ENCODE data around the gene SLC22A16. TPM values are rescaled to one million over a fixed set of nuclear protein-coding genes. Genes with fewer than 3 reads are reported as not detected.
A peak's percentile ranks its signal among the peaks of the same experiment; 100 is the strongest.

Gene SLC22A16
- total RNA-seq, 1 donor from 2014 or later: not detected

- Histone ChIP-seq H3K27me3 (no peaks in the 10 kb centered on the region), H3K4me3 (no peak overlapping the region), H3K9me3 (no peaks in the 10 kb centered on the region), H3K4me1 (no peaks in the 10 kb centered on the region), H3K36me3 (no peaks in the 10 kb centered on the region), H3K27ac (no peak overlapping the region)
- DNase-seq (ENCODE audit: extremely low spot score in 2 of 2): peak in 1 of 2 donors; percentile 32
- intact Hi-C loops (cut with DNase I): no loop called here
- TF ChIP-seq POLR2AphosphoS5 (IDR thresholded peaks at IDR 0.05; ENCODE audit: insufficient read depth in 1 of 2, low read depth in 1 of 2): no peak
- no peak for TF ChIP-seq POLR2A (IDR thresholded peaks at IDR 0.05)
- TF ChIP-seq, protein P1, sequence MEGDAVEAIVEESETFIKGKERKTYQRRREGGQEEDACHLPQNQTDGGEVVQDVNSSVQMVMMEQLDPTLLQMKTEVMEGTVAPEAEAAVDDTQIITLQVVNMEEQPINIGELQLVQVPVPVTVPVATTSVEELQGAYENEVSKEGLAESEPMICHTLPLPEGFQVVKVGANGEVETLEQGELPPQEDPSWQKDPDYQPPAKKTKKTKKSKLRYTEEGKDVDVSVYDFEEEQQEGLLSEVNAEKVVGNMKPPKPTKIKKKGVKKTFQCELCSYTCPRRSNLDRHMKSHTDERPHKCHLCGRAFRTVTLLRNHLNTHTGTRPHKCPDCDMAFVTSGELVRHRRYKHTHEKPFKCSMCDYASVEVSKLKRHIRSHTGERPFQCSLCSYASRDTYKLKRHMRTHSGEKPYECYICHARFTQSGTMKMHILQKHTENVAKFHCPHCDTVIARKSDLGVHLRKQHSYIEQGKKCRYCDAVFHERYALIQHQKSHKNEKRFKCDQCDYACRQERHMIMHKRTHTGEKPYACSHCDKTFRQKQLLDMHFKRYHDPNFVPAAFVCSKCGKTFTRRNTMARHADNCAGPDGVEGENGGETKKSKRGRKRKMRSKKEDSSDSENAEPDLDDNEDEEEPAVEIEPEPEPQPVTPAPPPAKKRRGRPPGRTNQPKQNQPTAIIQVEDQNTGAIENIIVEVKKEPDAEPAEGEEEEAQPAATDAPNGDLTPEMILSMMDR (IDR thresholded peaks at IDR 0.05): no peak
Measured at GRCh38 chr6:110486756-110487155, 10.3 kb upstream of the SLC22A16 start.

DNA sequence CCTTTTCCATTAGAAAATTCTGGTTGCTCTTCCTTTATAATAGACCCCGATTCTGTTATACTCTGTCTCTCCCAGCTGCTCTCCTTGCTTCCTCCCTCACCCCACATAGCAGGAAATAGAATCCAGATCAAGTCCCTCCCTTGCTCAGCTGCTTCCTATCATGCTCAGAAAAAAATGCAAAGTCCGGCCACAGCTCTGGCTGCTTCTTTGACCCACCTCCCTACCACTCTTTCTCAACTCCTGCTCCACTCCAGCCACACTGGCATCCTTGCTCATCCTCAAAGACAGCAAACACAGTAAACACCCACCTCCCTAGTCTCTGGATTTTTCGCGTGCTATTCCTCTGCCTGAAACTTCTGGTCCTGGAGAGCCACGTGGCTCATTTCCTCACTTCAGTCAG, 9.1 kb upstream of the SLC22A16 start:
- Histone ChIP-seq H3K36me3 (no peaks in the 10 kb centered on the region), H3K27me3 (no peaks in the 10 kb centered on the region), H3K4me1 (no peaks in the 10 kb centered on the region), H3K27ac (no peak overlapping the region), H3K9me3 (no peaks in the 10 kb centered on the region), H3K4me3 (no peak overlapping the region)
- intact Hi-C loops (cut with DNase I): no loop called here
- TF ChIP-seq POLR2A (IDR thresholded peaks at IDR 0.05) (no peak), POLR2AphosphoS5 (IDR thresholded peaks at IDR 0.05; ENCODE audit: insufficient read depth in 1 of 2, low read depth in 1 of 2) (no peak)
- TF ChIP-seq, protein P1 (IDR thresholded peaks at IDR 0.05): no peak
- DNase-seq (ENCODE audit: extremely low spot score in 2 of 2): peak in 1 of 2 donors; percentile 22

GRCh38 chr6:110484321-110484720, 7.9 kb upstream of the SLC22A16 start:
- Histone ChIP-seq H3K4me3 (no peak overlapping the region), H3K4me1 (no peaks in the 10 kb centered on the region), H3K36me3 (no peaks in the 10 kb centered on the region), H3K9me3 (no peaks in the 10 kb centered on the region), H3K27ac (no peak overlapping the region), H3K27me3 (no peaks in the 10 kb centered on the region)
- DNase-seq (ENCODE audit: extremely low spot score in 2 of 2): no peak
- TF ChIP-seq, protein P1 (IDR thresholded peaks at IDR 0.05): no peak
- TF ChIP-seq POLR2AphosphoS5 (IDR thresholded peaks at IDR 0.05; ENCODE audit: insufficient read depth in 1 of 2, low read depth in 1 of 2) (no peak), POLR2A (IDR thresholded peaks at IDR 0.05) (no peak)
- intact Hi-C loops (cut with DNase I): no loop called here

DNA sequence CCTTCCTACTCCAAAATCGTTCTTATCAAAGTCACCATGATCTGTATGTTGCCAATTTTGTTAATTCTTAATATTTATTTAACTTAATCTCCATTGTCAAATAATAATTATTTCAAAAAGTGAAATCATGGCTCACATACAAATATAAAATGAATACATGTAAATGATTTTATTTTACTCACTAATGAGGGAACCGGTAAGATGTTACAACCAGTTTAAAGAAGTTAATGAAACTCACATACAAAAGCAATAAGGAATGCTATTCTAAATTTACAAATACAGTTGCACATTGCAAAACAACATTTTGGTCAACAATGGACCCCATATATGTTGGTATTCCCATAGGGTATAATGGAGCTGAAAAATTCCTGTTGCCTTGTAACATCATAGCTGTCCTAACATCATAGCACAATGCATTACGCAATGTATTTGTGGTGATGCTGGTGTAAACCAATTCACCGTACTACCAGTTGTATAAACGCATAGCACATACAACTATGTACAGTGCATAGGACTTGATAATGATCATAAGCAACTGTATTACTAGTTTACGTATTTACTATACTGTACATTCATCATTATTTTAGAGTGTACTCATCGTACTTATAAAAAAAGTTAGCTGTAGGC, 6.5 kb upstream of the SLC22A16 start:
- H3K36me3 ChIP-seq: no peaks in the 10 kb centered on the region
- H3K27ac ChIP-seq: no peak overlapping the region
- no peaks in the 10 kb centered on the region for H3K9me3 ChIP-seq
- no peaks in the 10 kb centered on the region for H3K27me3 ChIP-seq
- no peak for DNase-seq (ENCODE audit: extremely low spot score in 2 of 2)
- intact Hi-C loops (cut with DNase I): no loop called here
- TF ChIP-seq, protein P1 (IDR thresholded peaks at IDR 0.05): no peak
- TF ChIP-seq POLR2AphosphoS5 (IDR thresholded peaks at IDR 0.05; ENCODE audit: insufficient read depth in 1 of 2, low read depth in 1 of 2): no peak
- TF ChIP-seq POLR2A (IDR thresholded peaks at IDR 0.05): no peak
- H3K4me3 ChIP-seq: no peak overlapping the region
- no peaks in the 10 kb centered on the region for H3K4me1 ChIP-seq

GRCh38 chr6:110481081-110481480, 4.7 kb upstream of the SLC22A16 start:
- Histone ChIP-seq H3K27me3 (no peaks in the 10 kb centered on the region), H3K27ac (no peak overlapping the region), H3K4me1 (peaks cover 7% of the 10 kb centered on the region), H3K36me3 (no peaks in the 10 kb centered on the region), H3K9me3 (no peaks in the 10 kb centered on the region), H3K4me3 (no peak overlapping the region)
- TF ChIP-seq POLR2AphosphoS5 (IDR thresholded peaks at IDR 0.05; ENCODE audit: insufficient read depth in 1 of 2, low read depth in 1 of 2) (no peak), POLR2A (IDR thresholded peaks at IDR 0.05) (no peak)
- TF ChIP-seq, protein P1 (IDR thresholded peaks at IDR 0.05): no peak
- intact Hi-C loops (cut with DNase I): no loop called here
- no peak for DNase-seq (ENCODE audit: extremely low spot score in 2 of 2)
